SU-DHL-6 (cell line): ENCODE results near the gene RPL3.

Experiments used
- CTCF ChIP-seq: fragments of 200-600 bp; sonication (generic); IDR thresholded peaks from one replicate; pipeline ENCODE4 v1.5.1; 2017; ENCODE audit warnings: antibody characterized with exemption, mild to moderate bottlenecking, low read length, moderate library complexity; ENCODE audit not compliant: insufficient read depth, poor library complexity, severe bottlenecking
- EZH2phosphoT487 ChIP-seq: fragments of 200-600 bp; sonication (generic), shearing (Covaris generic); conservative IDR thresholded peaks from 2 replicates; pipeline ENCODE4 v1.6.1; 2018; ENCODE audit warnings: mild to moderate bottlenecking, antibody characterized with exemption, low read length, moderate library complexity, mixed read lengths

- TF ChIP-seq CTCF = no peak
- no peak for TF ChIP-seq EZH2phosphoT487
These were observed 42.8 kb upstream of the RPL3 start for GRCh38 chr22:39362271-39362670.
